HAP-1 (cell line): ENCODE data around the gene RAPGEF4.
"Not testable (repeated sequence)": the region's sequence is repeated elsewhere in the genome, so short reads cannot be mapped to it uniquely, and the experiment has no call there.

Experiments
- DNase-seq, 2 experiments: peaks; one replicate each; pipeline ENCODE4 v3.0.0-alpha.2; 2016 to 2020; ENCODE audit warnings: low spot score in 2 of 2
- H3K27me3 ChIP-seq: fragments of 250-450 bp; sonication (Bioruptor Pico); 2 replicates; pipeline ENCODE4 v1.5.1; 2020; ENCODE audit warnings: low read depth, mild to moderate bottlenecking, moderate library complexity
- H3K36me3 ChIP-seq: fragments of 250-450 bp; sonication (Bioruptor Pico); replicated peaks from 2 replicates; pipeline ENCODE4 v1.5.1; 2020; ENCODE audit warnings: mild to moderate bottlenecking
- H3K4me1 ChIP-seq: fragments of 250-450 bp; sonication (Bioruptor Pico); 2 replicates; pipeline ENCODE4 v1.5.1; 2020; ENCODE audit warnings: mild to moderate bottlenecking
- H3K4me3 ChIP-seq: fragments of 250-450 bp; sonication (Bioruptor Pico); 2 replicates; pipeline ENCODE4 v1.5.1; 2020; ENCODE audit warnings: mild to moderate bottlenecking, moderate library complexity
- H3K9me3 ChIP-seq: fragments of 250-450 bp; sonication (Bioruptor Pico); 2 replicates; pipeline ENCODE4 v1.5.1; 2020; ENCODE audit warnings: mild to moderate bottlenecking, moderate library complexity
- in situ Hi-C: fragments of 300-500 bp; cut with MboI; formaldehyde crosslinking; loops from 3 replicates; pipeline ENCODE4 v1.14.3; 2020; ENCODE audit warnings: low sequenced_read_pairs, inconsistent platforms, mixed read lengths

RAPGEF4 gene

DNA sequence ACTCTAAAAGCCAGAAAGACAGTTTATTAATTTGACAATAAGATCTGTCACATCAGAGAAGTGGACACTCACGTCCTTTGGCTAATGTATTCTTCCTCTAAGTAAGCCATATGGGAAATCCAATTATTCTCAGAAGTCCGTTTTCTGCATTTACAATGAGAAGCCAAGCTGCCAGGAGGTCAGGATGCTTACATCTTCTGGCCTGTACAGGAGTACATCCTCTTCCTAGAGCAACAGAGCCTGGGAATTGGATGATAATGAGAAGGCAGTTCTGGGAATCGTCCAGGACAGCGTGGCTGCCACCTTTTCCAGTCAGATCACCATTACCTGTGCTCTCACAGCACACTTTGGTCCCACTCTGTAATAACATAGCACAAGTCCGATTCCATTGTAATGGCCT, 5.2 kb downstream of the RAPGEF4 start:
- in situ Hi-C loops: no loop called here
- Histone ChIP-seq H3K4me3 (no peak overlapping the region), H3K27me3 (no peaks in the 10 kb centered on the region), H3K36me3 (no peaks in the 10 kb centered on the region), H3K9me3 (peaks cover 3% of the 10 kb centered on the region), H3K4me1 (peaks cover 13% of the 10 kb centered on the region)
- DNase-seq: no peak

DNA sequence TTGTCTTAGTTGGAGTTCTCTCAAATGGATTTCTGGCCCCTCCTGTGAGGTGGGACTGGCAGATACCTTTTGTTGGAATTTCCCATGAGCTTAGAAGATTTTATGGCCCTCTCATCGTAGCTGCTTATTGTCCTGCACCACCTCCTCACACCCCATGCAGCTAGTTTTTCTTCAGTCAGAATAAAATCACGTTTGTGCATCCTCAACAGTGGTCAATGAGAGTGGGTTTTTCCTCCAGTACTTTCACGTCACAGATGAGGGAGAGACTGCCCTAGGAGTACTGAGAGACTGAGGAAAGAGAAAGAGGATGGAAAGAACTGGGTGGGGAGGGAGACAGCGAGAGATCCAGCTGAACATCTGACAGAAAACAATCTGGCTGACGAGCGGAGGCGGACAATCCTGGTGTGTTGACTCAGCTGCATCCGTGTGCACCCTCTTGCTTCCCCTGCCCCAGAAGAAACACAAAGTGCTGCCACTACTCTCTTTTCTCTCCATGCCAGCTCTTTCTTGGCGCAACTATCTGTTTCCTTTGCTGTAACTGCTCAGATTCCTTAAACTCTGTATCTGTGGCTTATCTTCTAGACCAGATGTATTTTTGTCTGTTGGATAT, 7.4 kb downstream of the RAPGEF4 start:
- DNase-seq: no peak
- Histone ChIP-seq H3K27me3 (no peaks in the 10 kb centered on the region), H3K9me3 (peaks cover 3% of the 10 kb centered on the region), H3K4me1 (peaks cover 9% of the 10 kb centered on the region), H3K4me3 (no peak overlapping the region), H3K36me3 (no peaks in the 10 kb centered on the region)
- in situ Hi-C loops: no loop called here

DNA sequence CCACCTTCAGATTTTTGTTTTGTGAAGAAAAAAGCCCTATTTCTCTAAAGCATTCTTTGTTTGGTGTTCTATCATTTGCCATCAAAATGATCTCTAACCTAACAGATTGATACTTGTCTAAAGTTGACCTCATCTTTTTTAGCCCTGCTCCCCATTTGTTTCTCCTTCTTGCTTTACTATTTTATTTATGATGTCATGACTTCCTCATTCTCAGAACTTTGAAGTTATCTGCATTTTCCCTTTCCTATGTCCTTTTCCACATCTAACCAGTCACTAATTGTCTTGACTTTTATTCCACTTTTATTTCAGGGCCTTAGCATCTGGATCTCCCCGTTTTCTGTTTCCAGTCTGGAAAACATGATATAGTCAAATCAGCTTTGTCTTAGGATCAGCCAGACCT, 8.3 kb downstream of the RAPGEF4 start:
- no peaks in the 10 kb centered on the region for H3K27me3 ChIP-seq
- peaks cover under 1% of the 10 kb centered on the region; the same call in 1 of the 2 replicates for H3K4me1 ChIP-seq
- in situ Hi-C loops: no loop called here
- DNase-seq: no peak
- no peaks in the 10 kb centered on the region for H3K36me3 ChIP-seq
- no peak overlapping the region for H3K4me3 ChIP-seq
- peaks cover 3% of the 10 kb centered on the region for H3K9me3 ChIP-seq

DNA sequence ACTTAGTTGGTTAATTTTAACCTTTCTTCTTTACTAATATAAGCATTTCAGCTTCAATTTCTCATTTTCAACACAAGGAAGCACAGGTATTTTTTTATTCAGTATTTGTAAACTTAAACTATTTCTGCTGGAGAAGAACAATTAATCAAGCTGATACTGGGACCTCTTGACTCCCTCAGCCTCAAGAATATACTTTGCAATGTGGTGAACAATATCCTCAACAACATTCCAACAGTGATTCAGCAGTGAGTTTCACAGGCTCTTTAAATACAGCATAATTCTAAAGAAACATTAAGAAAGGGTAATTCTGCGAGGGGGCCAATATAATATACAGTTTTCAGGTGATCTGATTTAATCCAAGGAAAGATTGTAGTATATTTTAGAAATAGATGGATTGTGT, 10.0 kb downstream of the RAPGEF4 start:
- H3K9me3 ChIP-seq: peaks cover 3% of the 10 kb centered on the region
- in situ Hi-C loops: no loop called here
- no peaks in the 10 kb centered on the region for H3K4me1 ChIP-seq
- H3K27me3 ChIP-seq: no peaks in the 10 kb centered on the region
- DNase-seq: no peak
- H3K36me3 ChIP-seq: no peaks in the 10 kb centered on the region
- H3K4me3 ChIP-seq: no peak overlapping the region

DNA sequence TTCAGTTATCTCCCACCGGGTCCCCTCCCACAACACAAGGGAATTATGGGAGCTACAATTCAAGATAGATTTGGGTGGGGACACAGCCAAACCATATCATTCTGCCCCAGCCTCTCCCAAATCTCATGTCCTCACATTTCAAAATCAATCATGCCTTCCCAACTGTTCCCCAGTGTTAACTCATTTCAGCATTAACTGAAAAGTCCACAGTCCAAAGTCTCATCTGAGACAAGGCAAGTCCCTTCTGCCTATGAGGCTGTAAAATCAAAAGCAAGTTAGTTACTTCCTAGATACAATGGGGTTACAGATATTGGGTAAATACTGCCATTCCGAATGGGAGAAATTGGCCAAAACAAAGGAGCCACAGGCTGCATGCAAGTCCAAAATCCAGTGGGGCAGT, 12.9 kb downstream of the RAPGEF4 start:
- H3K27me3 ChIP-seq, H3K36me3 ChIP-seq, in situ Hi-C loops, H3K9me3 ChIP-seq, H3K4me1 ChIP-seq, DNase-seq, H3K4me3 ChIP-seq: not testable (repeated sequence)

DNA sequence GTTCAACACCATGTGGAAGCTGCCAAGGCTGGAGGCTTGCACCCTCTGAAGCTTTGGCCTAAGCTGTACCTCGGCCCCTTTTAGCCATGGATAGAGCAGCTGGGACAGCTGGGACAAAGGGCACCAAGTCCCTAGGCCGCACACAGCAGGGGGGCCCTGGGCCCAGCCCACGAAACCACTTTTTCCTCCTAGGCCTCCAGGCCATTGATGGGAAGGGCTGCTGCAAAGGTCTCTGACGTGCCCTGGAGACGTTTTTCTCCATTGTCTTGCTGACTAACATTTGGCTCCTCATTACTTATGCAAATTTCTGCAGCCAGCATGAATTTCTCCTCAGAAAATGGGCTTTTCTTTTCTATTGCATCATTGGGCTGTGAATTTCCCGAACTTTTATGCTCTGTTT, 13.7 kb downstream of the RAPGEF4 start:
- Histone ChIP-seq H3K4me3 (no peak overlapping the region), H3K4me1 (no peaks in the 10 kb centered on the region), H3K27me3 (no peaks in the 10 kb centered on the region), H3K36me3 (no peaks in the 10 kb centered on the region), H3K9me3 (no peaks in the 10 kb centered on the region; the same call in 1 of the 2 replicates)
- in situ Hi-C loops: no loop called here
- no peak for DNase-seq

DNA sequence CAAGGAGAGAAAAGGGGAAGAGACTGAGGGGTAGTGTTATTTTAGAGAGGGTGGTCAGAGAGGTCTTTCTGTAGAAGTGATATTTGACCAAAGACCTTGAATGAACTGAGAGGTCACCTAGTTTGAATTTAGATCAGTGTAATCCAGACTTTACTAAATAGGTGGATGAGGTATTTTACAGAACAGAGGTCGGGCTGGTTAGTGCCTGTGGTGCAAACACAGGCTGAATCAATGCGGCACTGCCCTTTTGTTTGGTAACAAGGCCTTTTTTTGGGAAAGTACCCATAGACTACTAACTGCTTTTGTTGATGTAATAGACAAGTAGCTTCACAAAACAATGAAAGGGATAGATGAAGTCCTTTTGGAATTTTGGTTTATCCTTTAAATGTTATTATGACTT, 15.9 kb downstream of the RAPGEF4 start:
- in situ Hi-C loops: no loop called here
- Histone ChIP-seq H3K4me1 (no peaks in the 10 kb centered on the region), H3K4me3 (no peak overlapping the region), H3K36me3 (no peaks in the 10 kb centered on the region), H3K27me3 (no peaks in the 10 kb centered on the region), H3K9me3 (no peaks in the 10 kb centered on the region)
- DNase-seq: no peak

DNA sequence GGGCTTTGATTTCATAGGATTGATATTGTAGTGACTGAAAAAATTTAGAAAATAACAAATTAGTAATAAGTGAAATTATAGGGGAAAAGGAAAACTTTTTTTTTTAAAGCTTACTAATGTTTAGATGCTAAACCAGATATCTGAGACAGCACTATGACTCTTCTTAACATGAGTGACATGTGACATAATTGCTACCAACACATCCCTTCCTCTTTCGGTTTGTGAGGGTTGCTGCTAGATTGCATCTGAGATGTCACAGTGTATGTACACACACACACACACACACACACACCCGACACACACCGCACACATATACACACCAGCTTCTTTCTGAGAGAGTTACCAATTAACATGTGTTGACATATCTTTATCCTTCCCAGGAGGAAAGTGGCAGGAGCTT, 18.0 kb downstream of the RAPGEF4 start:
- Histone ChIP-seq H3K4me3 (no peak overlapping the region), H3K27me3 (no peaks in the 10 kb centered on the region), H3K36me3 (no peaks in the 10 kb centered on the region), H3K4me1 (no peaks in the 10 kb centered on the region), H3K9me3 (no peaks in the 10 kb centered on the region)
- no peak for DNase-seq
- in situ Hi-C loops: no loop called here

DNA sequence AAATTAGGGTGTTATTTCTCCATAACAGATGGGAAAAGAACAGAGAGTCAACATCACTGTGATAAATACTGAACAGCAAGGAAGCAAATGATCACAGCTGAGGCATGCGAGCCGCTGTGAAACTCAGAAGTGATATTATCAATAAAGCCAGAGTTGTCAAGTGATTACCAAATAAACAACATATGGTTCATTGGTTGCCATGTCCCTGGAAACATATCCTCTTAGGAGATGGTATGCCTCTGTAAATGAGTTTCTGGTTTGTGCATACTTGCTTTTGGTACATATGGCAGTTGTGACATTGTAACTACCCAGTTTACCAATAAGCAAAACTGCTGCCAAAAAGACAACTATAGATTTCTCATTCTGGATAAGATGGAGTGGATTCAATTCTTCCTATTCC, 23.8 kb downstream of the RAPGEF4 start:
- in situ Hi-C loops: no loop called here
- Histone ChIP-seq H3K36me3 (no peaks in the 10 kb centered on the region), H3K4me3 (no peak overlapping the region), H3K4me1 (no peaks in the 10 kb centered on the region), H3K9me3 (no peaks in the 10 kb centered on the region; the same call in 1 of the 2 replicates), H3K27me3 (no peaks in the 10 kb centered on the region)
- DNase-seq: no peak

DNA sequence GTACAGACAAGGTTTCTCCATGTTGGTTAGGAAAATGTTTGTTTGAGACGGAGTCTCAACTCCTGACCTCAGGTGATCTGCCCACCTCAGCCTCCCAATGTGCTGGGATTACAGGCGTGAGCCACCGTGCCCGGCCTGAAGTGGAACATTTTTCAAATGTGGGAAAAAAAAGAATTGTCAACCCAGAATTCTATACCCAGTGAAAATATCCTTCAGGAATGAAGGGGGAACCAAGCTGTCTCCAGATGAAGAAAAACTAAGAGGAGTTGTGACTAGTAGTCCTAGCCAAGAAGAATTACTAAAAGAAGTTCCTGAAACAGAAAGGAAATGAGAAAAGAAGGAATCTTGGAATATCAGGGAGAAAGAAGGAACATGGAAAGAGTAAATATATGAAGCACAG, 25.7 kb downstream of the RAPGEF4 start:
- DNase-seq: no peak
- Histone ChIP-seq H3K4me1 (no peaks in the 10 kb centered on the region), H3K9me3 (no peaks in the 10 kb centered on the region; the same call in 1 of the 2 replicates), H3K36me3 (no peaks in the 10 kb centered on the region), H3K27me3 (no peaks in the 10 kb centered on the region), H3K4me3 (no peak overlapping the region)
- in situ Hi-C loops: no loop called here

DNA sequence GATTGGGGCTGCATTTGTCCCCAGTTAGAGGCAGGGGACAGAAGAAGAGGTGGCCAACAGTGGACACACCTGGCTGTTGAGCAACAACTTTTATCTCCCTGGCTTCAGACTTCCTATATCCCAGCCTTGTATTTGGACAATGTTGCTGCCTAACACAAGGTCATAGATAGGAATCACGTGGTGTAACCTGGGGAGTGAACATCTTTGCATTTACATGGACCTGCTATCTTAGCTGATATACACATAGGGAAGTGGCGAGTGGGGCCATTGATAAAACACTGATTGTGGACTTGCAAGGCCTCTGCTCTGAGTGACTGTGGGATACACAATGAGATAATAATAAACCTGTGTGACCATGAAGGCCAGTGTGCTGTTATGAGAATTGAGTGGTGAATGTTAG, 26.9 kb downstream of the RAPGEF4 start:
- H3K4me1 ChIP-seq: no peaks in the 10 kb centered on the region
- H3K27me3 ChIP-seq: no peaks in the 10 kb centered on the region
- H3K9me3 ChIP-seq: no peaks in the 10 kb centered on the region; the same call in 1 of the 2 replicates
- in situ Hi-C loops: no loop called here
- DNase-seq: no peak
- H3K36me3 ChIP-seq: no peaks in the 10 kb centered on the region
- no peak overlapping the region for H3K4me3 ChIP-seq

DNA sequence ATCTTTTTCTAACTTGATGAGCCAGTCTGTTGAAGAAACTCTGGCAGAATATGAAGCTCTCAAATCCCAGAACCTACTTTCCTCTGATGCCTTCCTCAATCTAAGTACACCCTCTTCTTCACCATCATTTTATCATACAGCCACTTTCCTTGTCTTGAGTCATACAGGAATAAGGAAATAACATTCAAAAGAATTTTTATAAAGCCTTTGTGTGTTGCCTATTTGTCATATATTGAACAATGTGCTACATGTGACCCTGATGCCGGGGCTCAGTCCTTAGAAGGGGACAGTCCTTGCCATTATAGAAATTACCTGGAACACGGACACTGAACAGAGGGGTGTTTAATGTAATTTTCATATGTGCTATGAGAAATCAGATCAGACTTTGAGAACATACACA, 27.4 kb downstream of the RAPGEF4 start:
- in situ Hi-C loops: no loop called here
- no peaks in the 10 kb centered on the region for H3K36me3 ChIP-seq
- no peak for DNase-seq
- H3K4me3 ChIP-seq: no peak overlapping the region
- H3K4me1 ChIP-seq: no peaks in the 10 kb centered on the region
- H3K9me3 ChIP-seq: no peaks in the 10 kb centered on the region; the same call in 1 of the 2 replicates
- no peaks in the 10 kb centered on the region for H3K27me3 ChIP-seq

DNA sequence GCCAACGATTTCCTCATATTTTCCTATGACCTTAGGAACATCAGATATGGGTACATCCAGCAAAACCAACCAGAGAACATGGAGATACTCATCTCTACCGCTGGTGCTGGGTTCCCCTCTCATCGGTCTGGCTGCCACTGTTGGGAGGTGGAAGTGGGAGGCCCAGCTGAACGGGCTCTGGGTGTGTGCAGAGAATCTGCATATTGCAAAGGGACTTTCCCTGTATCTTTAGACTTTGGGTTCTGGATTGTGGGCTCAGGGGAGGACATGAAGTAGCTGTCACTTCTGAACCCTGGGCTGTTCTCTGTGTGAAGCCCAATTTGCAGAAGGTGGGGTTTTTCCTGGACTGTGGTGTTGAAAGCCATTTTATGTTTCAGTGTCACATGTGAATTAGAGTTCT, 30.0 kb downstream of the RAPGEF4 start:
- in situ Hi-C loops: no loop called here
- Histone ChIP-seq H3K4me1 (no peaks in the 10 kb centered on the region), H3K9me3 (no peaks in the 10 kb centered on the region), H3K4me3 (no peak overlapping the region), H3K36me3 (no peaks in the 10 kb centered on the region), H3K27me3 (no peaks in the 10 kb centered on the region)
- no peak for DNase-seq

DNA sequence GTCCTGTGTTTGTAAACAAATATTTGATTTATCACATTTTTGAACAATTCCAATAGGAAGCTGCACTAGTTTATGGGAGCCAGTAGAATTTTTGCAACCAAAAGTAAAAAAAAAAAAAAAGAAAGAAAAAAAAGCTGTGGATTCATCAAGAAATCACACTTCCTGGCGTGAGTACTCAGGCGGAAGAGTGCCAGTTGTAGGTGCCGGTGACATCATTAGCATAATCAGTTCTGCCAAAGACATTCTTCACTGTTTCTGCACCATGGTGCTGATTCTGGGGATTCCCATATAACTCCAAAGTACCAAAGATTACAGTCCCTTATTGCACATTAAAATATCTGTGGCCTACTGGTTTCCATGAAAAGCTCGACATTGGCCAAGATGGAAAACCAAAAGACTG, 32.8 kb downstream of the RAPGEF4 start:
- DNase-seq: no peak
- Histone ChIP-seq H3K4me3 (no peak overlapping the region), H3K36me3 (no peaks in the 10 kb centered on the region), H3K4me1 (no peaks in the 10 kb centered on the region), H3K27me3 (no peaks in the 10 kb centered on the region), H3K9me3 (no peaks in the 10 kb centered on the region)
- in situ Hi-C loops: no loop called here

DNA sequence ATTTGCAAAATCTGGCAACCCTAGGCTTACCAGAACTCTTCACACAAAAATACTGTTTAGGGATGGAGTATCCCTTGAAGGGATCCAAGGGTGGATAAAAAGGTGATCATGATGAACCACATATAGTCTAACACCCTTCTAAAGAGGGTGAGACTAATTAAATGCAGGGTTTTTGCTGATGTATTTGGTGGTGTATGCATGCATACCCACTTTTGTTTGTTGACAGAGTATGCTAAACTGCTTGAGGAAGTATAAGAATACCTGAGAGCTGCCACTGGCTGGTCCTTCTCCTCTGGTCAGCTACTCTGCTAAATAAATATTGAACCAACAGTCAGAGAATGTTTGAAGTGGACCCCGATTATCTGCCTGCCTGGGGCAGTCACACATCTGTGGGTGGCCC, 34.2 kb downstream of the RAPGEF4 start:
- Histone ChIP-seq H3K4me3 (no peak overlapping the region), H3K4me1 (no peaks in the 10 kb centered on the region), H3K9me3 (no peaks in the 10 kb centered on the region), H3K36me3 (no peaks in the 10 kb centered on the region), H3K27me3 (no peaks in the 10 kb centered on the region)
- DNase-seq: no peak
- in situ Hi-C loops: no loop called here
